ES-I3 (cell line): Measurements from ENCODE around the gene CXCL10.
"Not testable (repeated sequence)": the region's sequence is repeated elsewhere in the genome, so short reads cannot be mapped to it uniquely, and the experiment has no call there.

Experiments used
- H3K36me3 ChIP-seq: 2 replicates; pipeline ENCODE4 v1.6.1; 2013; ENCODE audit warnings: mild to moderate bottlenecking, low read length, control low read depth, moderate library complexity; ENCODE audit not compliant: insufficient read depth
- H3K4me1 ChIP-seq: 2 replicates; pipeline ENCODE4 v1.6.1; 2013; ENCODE audit warnings: mild to moderate bottlenecking, control low read depth, low read length; ENCODE audit not compliant: insufficient read depth
- H3K9ac ChIP-seq: 2 replicates; pipeline ENCODE4 v1.6.1; 2013; ENCODE audit warnings: low read depth, mild to moderate bottlenecking, low read length, moderate library complexity
- H3K9me3 ChIP-seq: 2 replicates; pipeline ENCODE4 v1.6.1; 2013; ENCODE audit warnings: mild to moderate bottlenecking, low read length, moderate library complexity; ENCODE audit not compliant: control insufficient read depth, insufficient read depth

The CXCL10 gene

DNA sequence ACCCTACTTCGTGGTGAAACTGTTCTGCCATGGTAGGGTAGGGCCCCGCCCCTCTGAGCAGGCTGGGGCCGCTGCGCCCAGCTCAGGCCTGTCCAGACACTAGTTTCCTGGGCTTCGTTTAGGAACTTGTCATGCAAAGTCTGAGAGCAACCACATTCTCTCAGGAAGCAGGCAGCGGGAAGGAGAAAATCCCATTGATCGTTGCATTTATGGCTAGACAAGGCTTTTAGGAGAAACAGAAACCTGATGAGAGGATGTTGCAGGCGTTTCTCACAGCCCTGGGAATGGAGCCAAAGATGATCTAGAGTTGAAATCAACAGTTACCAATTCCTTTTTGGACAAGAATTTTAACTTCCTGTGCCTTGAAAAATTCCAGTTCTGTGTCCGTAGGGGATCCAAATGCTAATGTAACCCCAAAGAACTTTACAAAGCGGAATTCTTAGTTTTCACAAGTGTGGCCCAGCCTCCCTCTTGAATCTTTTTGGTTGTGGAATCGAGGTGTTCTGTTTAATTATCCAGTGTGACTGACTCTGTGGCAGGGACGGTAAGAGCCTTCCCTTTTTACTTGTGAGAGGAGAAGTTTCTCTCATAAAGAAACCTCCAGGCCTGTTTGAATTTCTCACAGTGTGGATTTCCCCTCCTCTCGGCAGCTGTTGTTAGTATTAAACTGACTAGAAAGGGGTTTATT is 11.5 kb downstream of the CXCL10 start:
- peaks cover 22% of the 10 kb centered on the region for H3K4me1 ChIP-seq
- H3K9ac ChIP-seq, result no peak overlapping the region
- no peaks in the 10 kb centered on the region for H3K9me3 ChIP-seq
- no peaks in the 10 kb centered on the region for H3K36me3 ChIP-seq

DNA sequence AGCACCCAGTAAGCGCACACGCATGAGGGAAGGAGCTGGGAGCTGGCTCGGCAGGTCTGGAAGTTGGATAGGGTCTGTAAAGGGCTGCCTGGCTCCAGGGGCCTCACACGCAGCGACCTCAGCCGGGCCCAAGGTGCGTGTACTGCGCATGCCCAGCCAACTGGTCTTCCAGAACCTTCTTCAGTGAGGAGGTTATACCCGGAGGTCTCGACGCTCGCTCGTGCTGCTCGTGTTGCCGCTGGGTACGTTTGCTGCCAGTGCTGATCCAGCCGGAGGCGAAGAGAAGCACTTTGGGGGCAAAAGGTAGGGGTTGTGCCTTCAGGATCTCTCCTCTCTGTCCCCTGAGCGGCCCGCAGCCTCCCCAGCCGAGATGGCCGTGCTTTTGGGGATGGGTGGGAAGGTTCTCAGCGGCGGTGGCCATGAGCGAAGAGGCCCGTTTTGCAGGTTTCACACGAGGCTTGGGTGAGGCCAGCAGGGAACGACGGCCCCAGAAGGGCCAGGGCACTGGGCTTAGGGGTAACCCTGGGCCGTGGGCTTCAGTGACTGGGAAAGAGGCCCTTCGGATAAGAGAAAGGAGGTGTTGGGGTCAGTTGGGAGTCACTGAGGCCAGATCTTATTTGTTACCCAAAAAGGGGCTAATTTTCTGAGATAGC is 12.2 kb downstream of the CXCL10 start:
- H3K9ac ChIP-seq, result no peak overlapping the region
- H3K9me3 ChIP-seq, result no peaks in the 10 kb centered on the region
- peaks cover 20% of the 10 kb centered on the region for H3K4me1 ChIP-seq
- H3K36me3 ChIP-seq, result no peaks in the 10 kb centered on the region

DNA sequence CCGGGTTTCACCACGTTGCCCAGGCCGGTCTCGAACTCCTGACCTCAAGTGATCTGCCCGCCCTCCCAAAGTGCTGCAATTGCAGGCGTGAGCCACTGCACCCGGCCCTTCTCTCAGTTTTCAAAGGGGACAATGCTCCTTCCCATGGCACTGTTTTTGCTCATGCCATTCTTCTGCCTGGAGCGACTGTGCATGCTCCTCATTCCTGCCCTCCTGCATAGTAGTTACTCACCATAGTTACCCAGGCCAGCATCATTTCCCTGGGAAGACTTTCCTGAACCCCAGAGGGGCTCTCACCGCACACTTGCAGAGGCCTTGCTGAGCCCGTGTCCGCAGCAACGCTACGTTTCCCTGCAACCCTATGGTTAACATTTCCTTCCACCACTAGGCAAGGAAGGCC is 12.7 kb downstream of the CXCL10 start:
- no peaks in the 10 kb centered on the region for H3K36me3 ChIP-seq
- no peaks in the 10 kb centered on the region for H3K9me3 ChIP-seq
- peaks cover 18% of the 10 kb centered on the region for H3K4me1 ChIP-seq
- H3K9ac ChIP-seq, result no peak overlapping the region

DNA sequence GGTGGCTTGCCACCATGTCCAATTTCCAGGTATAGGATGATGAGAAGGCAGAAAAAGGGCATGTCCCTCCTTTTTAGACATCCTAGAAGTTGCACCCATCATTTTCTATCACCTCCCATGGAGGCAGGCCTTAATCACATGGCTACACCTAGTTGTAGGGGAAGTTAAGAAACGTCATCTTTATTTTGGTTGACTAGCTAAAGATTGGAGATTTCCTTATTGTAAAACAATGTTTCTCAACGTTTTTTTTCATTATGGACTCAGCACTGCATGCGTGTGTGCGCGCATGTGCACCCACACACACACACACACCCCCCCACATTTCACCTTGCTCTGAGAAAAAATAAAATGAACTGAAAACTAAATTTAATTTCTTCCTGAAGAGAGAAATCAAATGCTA is 14.0 kb downstream of the CXCL10 start:
- Histone ChIP-seq H3K4me1 (peaks cover 18% of the 10 kb centered on the region), H3K36me3 (no peaks in the 10 kb centered on the region), H3K9ac (no peak overlapping the region), H3K9me3 (no peaks in the 10 kb centered on the region)

DNA sequence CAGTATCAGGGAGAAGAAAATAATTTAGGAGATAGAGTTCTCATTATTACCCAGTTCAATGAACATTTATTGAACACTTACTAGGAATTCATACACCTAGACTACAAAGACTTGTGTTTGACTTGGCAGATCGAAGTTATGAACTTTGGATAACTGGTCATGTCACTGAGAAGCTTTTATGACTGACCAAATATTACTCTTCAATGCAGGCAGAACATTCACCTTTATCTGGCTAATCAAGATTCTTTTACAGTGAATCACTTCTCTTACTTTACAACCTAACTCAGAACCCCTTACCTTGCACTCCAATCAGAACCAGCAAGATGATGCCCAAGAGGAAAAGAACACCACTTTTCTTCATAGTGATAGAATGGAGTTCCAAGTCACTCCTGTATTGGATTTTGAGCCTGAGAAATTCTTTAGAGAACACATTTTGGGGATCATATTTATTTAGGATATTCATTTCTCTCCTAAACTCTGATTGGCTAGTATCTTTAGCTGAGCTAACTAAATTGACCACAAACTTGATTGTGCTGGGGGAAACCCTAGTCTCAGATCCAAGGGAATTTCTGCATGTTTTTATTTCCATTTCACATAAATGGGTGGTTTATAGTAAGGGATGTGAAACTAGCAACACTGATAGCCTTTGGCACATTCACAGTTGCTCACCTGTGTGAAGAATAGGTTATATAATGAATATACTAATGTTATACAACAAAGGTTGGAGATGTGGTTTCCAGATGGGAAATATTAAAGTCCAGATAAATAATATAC is 16.0 kb downstream of the CXCL10 start, which contains the start of gene CXCL9:
Gene CXCL9 (minus strand): TSS at position 421 of the 774 bp plus-strand sequence. CDS start 60 bp downstream, at position 361.
- Histone ChIP-seq H3K36me3 (no peaks in the 10 kb centered on the region), H3K4me1 (peaks cover 10% of the 10 kb centered on the region), H3K9ac (no peak within 1 kb of the TSS), H3K9me3 (no peaks in the 10 kb centered on the region)

DNA sequence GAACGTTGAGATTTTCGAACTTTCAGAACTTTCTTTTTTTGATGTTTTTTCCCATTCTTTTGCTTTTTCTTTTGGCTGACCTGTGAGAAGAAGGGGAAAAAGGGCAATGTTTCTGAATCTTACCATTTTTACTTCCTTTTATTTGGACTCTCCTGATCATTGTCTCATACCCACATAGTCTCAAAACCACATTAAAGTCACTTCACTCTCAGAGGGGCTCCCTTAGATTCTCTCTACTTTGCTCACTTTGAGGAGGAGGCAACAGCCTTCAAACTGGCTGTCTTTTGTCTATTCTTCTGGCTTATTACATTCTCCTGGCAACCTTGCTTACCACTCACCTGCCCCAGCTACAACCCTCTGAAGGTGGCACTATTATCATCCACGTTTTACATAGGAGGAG is 19.7 kb downstream of the CXCL10 start:
- H3K36me3 ChIP-seq, result no peaks in the 10 kb centered on the region
- H3K4me1 ChIP-seq, result no peaks in the 10 kb centered on the region
- no peak overlapping the region for H3K9ac ChIP-seq

DNA sequence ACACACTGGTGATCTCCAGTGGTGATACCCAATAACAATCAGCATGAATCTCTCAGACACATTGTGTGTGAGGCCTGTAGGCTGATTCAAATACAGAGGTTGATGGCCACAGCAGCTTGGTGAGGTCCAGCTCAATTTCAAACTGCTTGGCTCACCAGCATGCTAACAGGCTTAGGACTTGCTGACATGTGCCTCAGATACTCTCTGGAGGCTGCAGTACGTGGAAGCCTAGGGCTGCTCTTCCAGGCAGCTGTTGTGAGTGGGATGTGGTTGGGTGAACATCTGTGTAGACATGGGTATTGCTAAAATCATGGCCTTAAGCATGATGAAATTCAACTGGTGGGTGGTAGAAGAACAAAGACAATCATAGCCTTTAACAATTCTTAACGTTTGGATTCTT is 20.3 kb downstream of the CXCL10 start:
- Histone ChIP-seq H3K9ac (no peak overlapping the region), H3K36me3 (no peaks in the 10 kb centered on the region), H3K4me1 (no peaks in the 10 kb centered on the region), H3K9me3 (no peaks in the 10 kb centered on the region)

More for the DNA sequence above, 19.7 kb downstream of the CXCL10 start:
- no peaks in the 10 kb centered on the region for H3K9me3 ChIP-seq

DNA sequence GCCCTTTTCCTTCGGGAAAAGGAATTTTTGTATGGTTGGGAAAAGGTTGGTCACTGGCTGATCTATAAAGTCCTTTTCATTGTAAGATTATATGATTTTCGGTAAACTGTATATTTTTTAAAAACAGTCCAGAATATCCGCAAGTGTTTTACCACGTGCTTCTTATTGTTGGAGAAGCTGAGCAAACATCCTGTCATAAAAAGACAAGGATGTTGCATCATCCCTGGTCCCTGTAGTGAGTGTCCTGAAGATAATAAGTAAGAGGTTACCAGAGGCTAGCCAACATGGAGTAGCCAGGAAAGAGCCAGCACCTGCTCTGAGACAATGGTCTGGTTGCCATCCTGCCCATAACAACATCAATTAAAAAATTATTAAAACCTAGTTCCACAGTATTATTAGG is 21.1 kb downstream of the CXCL10 start:
- Histone ChIP-seq H3K36me3 (no peaks in the 10 kb centered on the region), H3K4me1 (no peaks in the 10 kb centered on the region), H3K9me3 (no peaks in the 10 kb centered on the region), H3K9ac (no peak overlapping the region)

DNA sequence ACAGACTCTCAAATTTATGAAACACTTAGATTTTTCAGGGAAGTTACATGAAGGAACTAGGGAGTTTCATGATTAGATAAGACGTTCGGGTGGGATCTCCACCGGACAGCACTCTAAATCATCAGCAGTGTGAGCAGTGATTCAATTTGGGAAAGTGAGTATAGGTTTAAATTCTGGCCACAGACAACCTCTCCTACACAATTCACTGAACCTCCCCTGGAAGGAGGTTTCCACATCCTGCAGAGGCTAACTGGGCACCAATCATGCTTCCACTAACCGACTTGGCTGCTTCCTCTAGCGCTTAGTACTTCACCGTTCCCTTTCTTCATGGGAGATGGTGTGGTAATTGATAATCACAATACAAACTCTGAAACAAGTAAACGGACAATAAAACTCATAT is 21.6 kb downstream of the CXCL10 start:
- H3K9ac ChIP-seq, result no peak overlapping the region

DNA sequence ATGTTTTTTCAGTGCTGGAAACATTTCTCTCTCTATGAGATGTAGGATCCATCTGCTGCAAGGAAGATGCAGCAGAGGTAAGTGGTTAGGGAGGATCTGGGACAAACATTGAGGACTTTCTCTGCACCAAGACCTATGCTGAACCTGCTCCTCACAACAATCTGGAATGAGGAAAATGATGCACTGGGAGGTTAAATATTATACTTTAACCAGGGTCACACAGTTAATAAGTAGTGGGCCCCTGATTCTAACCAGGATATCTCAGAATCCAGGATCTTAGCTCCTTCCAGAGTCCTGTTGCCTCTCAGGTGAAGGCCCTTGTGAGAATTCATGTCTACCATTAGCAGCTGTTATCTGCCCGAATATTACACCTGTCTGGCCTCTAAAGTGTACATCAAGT is 23.0 kb downstream of the CXCL10 start:
- Histone ChIP-seq H3K4me1 (no peaks in the 10 kb centered on the region), H3K36me3 (no peaks in the 10 kb centered on the region), H3K9ac (no peak overlapping the region), H3K9me3 (no peaks in the 10 kb centered on the region)

More for the DNA sequence above, 21.6 kb downstream of the CXCL10 start:
- Histone ChIP-seq H3K9me3 (no peaks in the 10 kb centered on the region), H3K36me3 (no peaks in the 10 kb centered on the region), H3K4me1 (no peaks in the 10 kb centered on the region)

DNA sequence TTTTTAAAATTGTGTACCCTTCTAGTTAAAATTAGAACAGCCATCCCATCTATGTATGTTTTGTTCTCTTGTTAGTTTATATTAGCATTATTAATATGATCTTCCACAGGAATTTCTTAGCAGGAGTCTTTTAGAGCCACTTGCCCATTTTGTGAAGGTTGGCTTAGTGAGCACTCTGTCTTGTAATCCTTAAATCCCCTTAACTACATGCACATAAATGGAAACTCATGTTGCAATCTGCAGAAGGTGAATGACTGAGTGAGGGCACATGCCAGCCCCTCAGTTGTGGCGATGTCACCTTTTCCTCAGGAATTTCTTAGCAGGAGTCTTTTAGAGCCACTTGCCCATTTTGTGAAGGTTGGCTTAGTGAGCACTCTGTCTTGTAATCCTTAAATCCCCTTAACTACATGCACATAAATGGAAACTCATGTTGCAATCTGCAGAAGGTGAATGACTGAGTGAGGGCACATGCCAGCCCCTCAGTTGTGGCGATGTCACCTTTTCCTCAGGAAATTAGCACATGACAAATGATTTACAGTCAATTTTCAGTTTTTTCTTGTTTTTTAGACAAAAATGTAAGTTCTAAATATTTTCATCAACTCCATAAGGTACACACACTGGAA is 24.7 kb downstream of the CXCL10 start:
- H3K36me3 ChIP-seq, H3K9me3 ChIP-seq, H3K9ac ChIP-seq, H3K4me1 ChIP-seq: not testable (repeated sequence)

DNA sequence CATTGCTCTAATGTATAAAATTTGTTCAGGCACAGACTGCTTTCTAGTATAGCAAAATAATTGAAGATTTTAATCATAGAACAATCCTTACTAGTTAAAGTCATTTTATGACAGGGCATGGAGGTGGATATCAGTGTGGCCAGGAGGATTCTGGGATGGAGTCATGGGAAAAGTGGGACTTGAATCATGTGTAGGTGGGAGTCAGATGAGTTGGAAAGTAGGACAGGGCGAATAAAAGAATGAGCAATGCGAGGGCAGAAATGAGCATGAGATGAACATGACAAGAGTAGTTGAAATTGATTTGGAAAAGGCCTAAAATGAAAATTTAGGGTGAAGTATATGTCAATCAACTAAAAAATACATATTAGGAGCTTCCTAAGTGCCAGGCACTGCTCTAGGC is 25.4 kb downstream of the CXCL10 start:
- Histone ChIP-seq H3K4me1 (no peaks in the 10 kb centered on the region), H3K36me3 (no peaks in the 10 kb centered on the region), H3K9ac (no peak overlapping the region), H3K9me3 (no peaks in the 10 kb centered on the region)

DNA sequence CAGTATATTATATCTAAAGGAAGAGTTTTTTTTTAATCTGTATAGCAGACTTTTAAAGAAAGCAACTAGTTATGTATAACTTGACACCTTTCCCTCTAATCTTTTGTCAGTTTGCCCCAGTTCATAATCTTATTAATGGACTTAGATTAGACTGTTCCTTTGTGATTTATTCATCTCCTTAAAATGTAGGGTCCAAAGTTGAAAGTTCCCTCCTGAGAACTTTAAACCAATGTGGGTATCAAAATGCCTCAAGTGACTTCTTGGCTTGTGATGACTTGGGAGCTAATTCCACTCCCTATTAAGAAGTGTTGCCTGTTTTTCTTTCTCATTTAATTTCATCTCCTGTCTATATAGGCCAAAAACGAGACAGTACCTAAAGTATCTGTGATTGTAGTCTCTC is 26.2 kb downstream of the CXCL10 start:
- H3K4me1 ChIP-seq, result no peaks in the 10 kb centered on the region
- no peaks in the 10 kb centered on the region for H3K9me3 ChIP-seq
- H3K9ac ChIP-seq, result no peak overlapping the region
- no peaks in the 10 kb centered on the region for H3K36me3 ChIP-seq

DNA sequence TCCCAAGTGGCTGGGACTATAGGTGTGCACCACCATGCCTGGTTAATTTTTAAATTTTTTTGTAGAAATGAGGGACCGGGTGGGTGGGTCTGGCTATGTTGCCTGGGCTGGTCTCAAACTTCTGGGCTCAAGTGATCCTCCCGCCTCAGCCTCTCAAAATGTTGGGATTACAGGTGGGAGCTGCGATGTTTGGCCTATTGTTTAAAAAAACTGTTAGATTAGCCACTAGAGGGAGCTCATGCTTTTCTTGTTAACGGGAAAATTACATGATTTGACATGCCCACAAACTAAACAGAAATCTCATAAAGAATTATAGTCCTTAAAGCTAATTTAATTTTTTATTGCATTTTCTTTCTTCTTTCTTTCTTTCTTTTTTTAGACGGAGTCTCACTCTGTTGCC is 27.6 kb downstream of the CXCL10 start:
- no peaks in the 10 kb centered on the region for H3K9me3 ChIP-seq
- no peak overlapping the region for H3K9ac ChIP-seq
- H3K36me3 ChIP-seq, result no peaks in the 10 kb centered on the region
- no peaks in the 10 kb centered on the region for H3K4me1 ChIP-seq
